A673 (cell line): ENCODE data around the gene PLCB4. TPM values are rescaled to one million over a fixed set of nuclear protein-coding genes. Genes with fewer than 3 reads are reported as not detected.

Source experiments
- BruUV-seq: library from RNA; stranded (reverse); fragments of 400-500 nt; replicated peaks from 2 replicates; lab custom pipeline; 2021; lab: Mats Ljungman, UMichigan
- CTCF ChIA-PET: fragments of 300-600 bp; sonication (Branson Sonifier 250); formaldehyde crosslinking; loops from one replicate; lab custom pipeline; 2022; ENCODE audit warnings: antibody characterized with exemption; lab: Charles Lee
- POLR2A ChIA-PET: fragments of 300-600 bp; sonication (Branson Sonifier 250); formaldehyde crosslinking; loops from one replicate; lab custom pipeline; 2022; ENCODE audit warnings: antibody characterized with exemption; ENCODE audit not compliant: low non-redundant PET; lab: Charles Lee
- DNase-seq: peaks from one replicate; pipeline ENCODE4 v3.0.0-alpha.2; 2015; ENCODE audit warnings: low spot score
- H3K27ac ChIP-seq: fragments of 200-600 bp; sonication (generic); 2 replicates; pipeline ENCODE4 v1.5.1; 2016; ENCODE audit warnings: mixed run types, low read depth, mild to moderate bottlenecking, mixed read lengths, antibody characterized with exemption, low read length; ENCODE audit not compliant: poor library complexity, severe bottlenecking
- H3K27me3 ChIP-seq: fragments of 200-600 bp; sonication (generic); replicated peaks from 2 replicates; pipeline ENCODE4 v1.6.1; 2017; ENCODE audit warnings: mixed run types, low read depth, mild to moderate bottlenecking, mixed read lengths, antibody characterized with exemption, low read length; ENCODE audit not compliant: insufficient read depth, poor library complexity
- H3K36me3 ChIP-seq: fragments of 200-600 bp; sonication (generic); 2 replicates; pipeline ENCODE4 v1.6.1; 2016; ENCODE audit warnings: mixed run types, mild to moderate bottlenecking, mixed read lengths, antibody characterized with exemption, low read length; ENCODE audit not compliant: insufficient read depth, poor library complexity, severe bottlenecking
- H3K4me1 ChIP-seq: fragments of 200-600 bp; sonication (generic); 2 replicates; pipeline ENCODE4 v1.6.1; 2017; ENCODE audit warnings: mixed run types, mild to moderate bottlenecking, mixed read lengths, antibody characterized with exemption, low read length; ENCODE audit not compliant: insufficient read depth, poor library complexity, severe bottlenecking
- H3K4me3 ChIP-seq: fragments of 200-600 bp; sonication (generic); 2 replicates; pipeline ENCODE4 v1.5.1; 2016; ENCODE audit warnings: low read depth, mixed run types, mild to moderate bottlenecking, mixed read lengths, low read length; ENCODE audit not compliant: poor library complexity, severe bottlenecking
- H3K9me3 ChIP-seq: fragments of 200-600 bp; sonication (generic); 2 replicates; pipeline ENCODE4 v1.6.1; 2016; ENCODE audit warnings: mixed run types, low read depth, mild to moderate bottlenecking, mixed read lengths, antibody characterized with exemption, low read length; ENCODE audit not compliant: poor library complexity, severe bottlenecking
- CTCF ChIP-seq: fragments of 300-800, 200-600 bp; sonication (generic); conservative IDR thresholded peaks from 2 replicates; pipeline ENCODE4 v1.5.1; 2017; ENCODE audit warnings: low read depth, mild to moderate bottlenecking, antibody characterized with exemption, low read length, moderate library complexity, mixed read lengths
- EZH2 ChIP-seq: fragments of 200-600 bp; sonication (generic); IDR thresholded peaks from 2 replicates; pipeline ENCODE4 v1.6.1; 2017; ENCODE audit warnings: borderline replicate concordance, low read depth, mild to moderate bottlenecking, mixed read lengths, antibody characterized with exemption, low read length; ENCODE audit not compliant: poor library complexity, severe bottlenecking
- intact Hi-C: fragments of 100-400 bp; cut with micrococcal nuclease; formaldehyde crosslinking; loops from one replicate; pipeline ENCODE4 v1.10.0; 2022; ENCODE audit not compliant: unreplicated experiment
- total RNA-seq: library from RNA; stranded (reverse); gene quantifications from 2 replicates; pipeline ENCODE4 v1.2.3, GENCODE V29; 2021

PLCB4 gene
- total RNA-seq, 1 experiment from 2014 or later: 6.2 TPM

- DNase-seq: peak; percentile 61
These were observed 43.9 kb downstream of the PLCB4 start for GRCh38 chr20:9112541-9113515.

GRCh38 chr20:9114709-9115108, 45.8 kb downstream of the PLCB4 start:
- Histone ChIP-seq H3K9me3 (no peaks in the 10 kb centered on the region), H3K27me3 (no peaks in the 10 kb centered on the region), H3K27ac (no peak overlapping the region), H3K4me3 (no peak overlapping the region), H3K4me1 (peaks cover 5% of the 10 kb centered on the region), H3K36me3 (no peaks in the 10 kb centered on the region)
- no TSS peak for BruUV-seq
- ChIA-PET CTCF (no interaction called here), POLR2A (no interaction called here)
- no peak for DNase-seq
- intact Hi-C loops: no loop called here
- TF ChIP-seq CTCF (no peak), EZH2 (no peak)

More at GRCh38 chr20:9112541-9113515, 43.9 kb downstream of the PLCB4 start:
- Histone ChIP-seq H3K4me3 (no peak overlapping the region), H3K27ac (no peak overlapping the region), H3K36me3 (no peaks in the 10 kb centered on the region), H3K4me1 (peaks cover 5% of the 10 kb centered on the region), H3K9me3 (no peaks in the 10 kb centered on the region), H3K27me3 (no peaks in the 10 kb centered on the region)
- CTCF ChIA-PET: no interaction called here
- intact Hi-C loops: no loop called here
- POLR2A ChIA-PET: interaction anchor here (0.6 kb wide), 1 partner anchor 58 kb away, joined by 4 read pairs; no protein-coding TSS in a partner anchor
- TF ChIP-seq EZH2: no peak
- TF ChIP-seq CTCF: no peak
- no TSS peak for BruUV-seq

- H3K27ac ChIP-seq: no peak overlapping the region
- no peak overlapping the region for H3K4me3 ChIP-seq
- intact Hi-C loops: no loop called here
- no peaks in the 10 kb centered on the region for H3K36me3 ChIP-seq
- BruUV-seq: no TSS peak
- H3K27me3 ChIP-seq: no peaks in the 10 kb centered on the region
- CTCF ChIA-PET: no interaction called here
- peaks cover 3% of the 10 kb centered on the region for H3K4me1 ChIP-seq
- POLR2A ChIA-PET: no interaction called here
- no peak for TF ChIP-seq EZH2
- TF ChIP-seq CTCF: no peak
- H3K9me3 ChIP-seq: no peaks in the 10 kb centered on the region
- no peak for DNase-seq
These were observed 48.7 kb downstream of the PLCB4 start for GRCh38 chr20:9117548-9117947.
